ENCODE measurements around the gene NDUFA13. TPM values are rescaled to one million over a fixed set of nuclear protein-coding genes. Genes with fewer than 3 reads are reported as not detected.

Gene NDUFA13
- total RNA-seq, 1 experiment from 2014 or later, result 489 TPM

GRCh38 chr19:19538061-19538784 lies 22.2 kb downstream of the NDUFA13 start, which contains the start of gene CILP2:
TSS of gene CILP2 (plus strand) at chr19:19538265. CDS start at chr19:19538350, 85 bp downstream.
- H3K4me3 Mint-ChIP-seq, result peak within 1 kb of the TSS; percentile 61 to 79
- Histone ChIP-seq H2BK15ac (ENCODE audit: low read depth, low read length) (no peak within 1 kb of the TSS), H3K23me2 (ENCODE audit: insufficient read length, low read depth, low read length, poor library complexity, severe bottlenecking) (peaks cover 14% of the 10 kb centered on the region), H3K14ac (ENCODE audit: insufficient read depth, low read length) (no peak within 1 kb of the TSS; the same call in none of the 2 replicates), H4K5ac (ENCODE audit: insufficient read length, low read depth, low read length) (no peak within 1 kb of the TSS), H2BK12ac (ENCODE audit: insufficient read length, low read depth, low read length) (no peak within 1 kb of the TSS), H2BK20ac (ENCODE audit: low read depth, low read length, poor library complexity, severe bottlenecking) (no peak within 1 kb of the TSS), H2AK5ac (ENCODE audit: insufficient read length, low read length) (no peak within 1 kb of the TSS), H3K27me3 (ENCODE audit: insufficient read depth, low read length) (peaks cover 2% of the 10 kb centered on the region; the same call in 1 of the 2 replicates), H4K91ac (ENCODE audit: insufficient read length, low read depth, low read length) (no peak within 1 kb of the TSS), H3K79me1 (ENCODE audit: insufficient read depth, low read depth, low read length, poor library complexity, severe bottlenecking) (no peaks in the 10 kb centered on the region), H3K23ac (ENCODE audit: insufficient read length, low read depth, low read length) (no peak within 1 kb of the TSS), H3K9me3 (ENCODE audit: control insufficient read depth, low read depth, low read length) (no peaks in the 10 kb centered on the region), H2BK5ac (ENCODE audit: insufficient read length, low read length) (no peak within 1 kb of the TSS), H2AFZ (ENCODE audit: low read length) (no peak within 1 kb of the TSS), H3K9ac (ENCODE audit: extremely low read depth, insufficient read length, low read length) (no peak within 1 kb of the TSS), H3K4ac (ENCODE audit: low read depth, low read length) (no peak within 1 kb of the TSS), H2BK120ac (ENCODE audit: low read depth, low read length, poor library complexity, severe bottlenecking) (no peak within 1 kb of the TSS), H3T11ph (ENCODE audit: low read length) (no peak within 1 kb of the TSS), H4K8ac (replicated peaks; ENCODE audit: insufficient read length, low read depth, low read length) (no peak within 1 kb of the TSS), H3K4me1 (ENCODE audit: insufficient read depth, low read length) (no peaks in the 10 kb centered on the region), H3K18ac (ENCODE audit: insufficient read length, low read depth, low read length) (no peak within 1 kb of the TSS), H3K27ac (ENCODE audit: insufficient read length, low read depth, low read length) (no peak within 1 kb of the TSS), H3K4me2 (ENCODE audit: insufficient read depth, insufficient read length, low read length) (peak within 1 kb of the TSS; percentile 59), H3K79me2 (ENCODE audit: insufficient read depth, low read length) (no peaks in the 10 kb centered on the region), H3K56ac (ENCODE audit: insufficient read length, low read depth, low read length) (no peak within 1 kb of the TSS), H4K20me1 (ENCODE audit: control insufficient read depth, insufficient read depth, insufficient read length) (no peaks in the 10 kb centered on the region)
- peaks cover 7 to 15% of the 10 kb centered on the region in 2 experiments for H3K4me1 Mint-ChIP-seq
- no peak within 1 kb of the TSS; a peak in 1 of 7 replicates for H3K27ac Mint-ChIP-seq
- peak; percentile 84 for DNase-seq
- WGBS (ENCODE audit: extremely low coverage, insufficient read length, low lambda C conversion rate), result no CpG with 5 or more reads among the region's 56 CpGs
- TF ChIP-seq CTCF (conservative IDR thresholded peaks at IDR 0.05), result no peak
- peaks cover 2 to 8% (median 4%) of the 10 kb centered on the region in 3 experiments; a peak in 5 of 7 replicates for H3K36me3 Mint-ChIP-seq (ENCODE audit: insufficient read depth in 1 of 3, low read depth in 3 of 3)
- H3K9me3 Mint-ChIP-seq, result no peaks in the 10 kb centered on the region; a peak in 1 of 5 replicates
- peaks cover 34% of the 10 kb centered on the region for H3K27me3 Mint-ChIP-seq (ENCODE audit: low read depth)

Measured in H9 (cell line).